WTC11 (cell line): ENCODE results near the gene CCDC60. TPM values are rescaled to one million over a fixed set of nuclear protein-coding genes. Genes with fewer than 3 reads are reported as not detected.

Source experiments
- ATAC-seq: fragments of 200-7000 bp; cut with Tn5 transposase; 2 replicates; pipeline ENCODE4 v1.10.0; 2021; ENCODE audit warnings: mild to moderate bottlenecking, moderate library complexity
- CTCF ChIA-PET: fragments of 300-600 bp; sonication (Branson Sonifier 250); formaldehyde crosslinking; loops from one replicate; lab custom pipeline; 2021; ENCODE audit warnings: antibody characterized with exemption; lab: Charles Lee
- POLR2A ChIA-PET: fragments of 350-600 bp; sonication (Branson Sonifier 250); formaldehyde crosslinking; loops from one replicate; lab custom pipeline; 2021; ENCODE audit warnings: antibody characterized with exemption; lab: Charles Lee
- DNase-seq: peaks from one replicate; pipeline ENCODE4 v3.0.0; 2021; ENCODE audit warnings: low spot score
- H3K27ac Mint-ChIP-seq: 2 replicates; pipeline ENCODE4 v1.8.0; 2021; ENCODE audit warnings: mixed read lengths
- H3K27me3 Mint-ChIP-seq: 2 replicates; pipeline ENCODE4 v1.8.0; 2021; ENCODE audit warnings: low read depth, mild to moderate bottlenecking, moderate library complexity, mixed read lengths
- H3K36me3 Mint-ChIP-seq: 2 replicates; pipeline ENCODE4 v1.8.0; 2021; ENCODE audit warnings: mixed read lengths
- H3K4me1 Mint-ChIP-seq: 2 replicates; pipeline ENCODE4 v1.8.0; 2022; ENCODE audit warnings: mixed read lengths
- H3K4me3 Mint-ChIP-seq: 2 replicates; pipeline ENCODE4 v1.8.0; 2021; ENCODE audit warnings: mild to moderate bottlenecking, moderate library complexity, mixed read lengths
- H3K9me3 Mint-ChIP-seq: 2 replicates; pipeline ENCODE4 v1.8.0; 2021; ENCODE audit warnings: mixed read lengths
- CREB1 ChIP-seq: sonication (generic); formaldehyde crosslinking; IDR thresholded peaks from 2 replicates; pipeline ENCODE4 v1.8.0; 2023; ENCODE audit warnings: mild to moderate bottlenecking, missing genetic modification reagents
- ELF4 ChIP-seq: sonication (generic); formaldehyde crosslinking; IDR thresholded peaks from 2 replicates; pipeline ENCODE4 v1.8.1; 2022; ENCODE audit warnings: low read depth, mild to moderate bottlenecking, moderate library complexity, missing genetic modification reagents
- ESRRA ChIP-seq: sonication (generic); formaldehyde crosslinking; IDR thresholded peaks from 2 replicates; pipeline ENCODE4 v1.8.1; 2022; ENCODE audit warnings: mild to moderate bottlenecking, missing genetic modification reagents, borderline replicate concordance
- FOXJ3 ChIP-seq: sonication (generic); formaldehyde crosslinking; IDR thresholded peaks from 2 replicates; pipeline ENCODE4 v1.9.0; 2021; ENCODE audit warnings: missing genetic modification reagents, mild to moderate bottlenecking, borderline replicate concordance
- FOXK1 ChIP-seq: sonication (generic); formaldehyde crosslinking; IDR thresholded peaks from 2 replicates; pipeline ENCODE4 v1.8.0; 2022; ENCODE audit warnings: mild to moderate bottlenecking, moderate library complexity, missing genetic modification reagents
- FOXP1 ChIP-seq: sonication (generic); formaldehyde crosslinking; IDR thresholded peaks from 2 replicates; pipeline ENCODE4 v1.8.0; 2022; ENCODE audit warnings: missing genetic modification reagents, mild to moderate bottlenecking, moderate library complexity, borderline replicate concordance
- GRHL2 ChIP-seq: fragments of 250-450 bp; sonication (Bioruptor Pico); IDR thresholded peaks from 2 replicates; pipeline ENCODE4 v1.8.0; 2022; ENCODE audit warnings: mild to moderate bottlenecking, moderate library complexity; ENCODE audit not compliant: insufficient replicate concordance, severe bottlenecking
- IRF1 ChIP-seq: sonication (generic); formaldehyde crosslinking; IDR thresholded peaks from 2 replicates; pipeline ENCODE4 v1.8.0; 2023; ENCODE audit warnings: missing genetic modification reagents
- KAT7 ChIP-seq: sonication (generic); formaldehyde crosslinking; IDR thresholded peaks from 2 replicates; pipeline ENCODE4 v1.8.1; 2023; ENCODE audit warnings: missing genetic modification reagents, mild to moderate bottlenecking, borderline replicate concordance
- RORB ChIP-seq: fragments of 250-450 bp; sonication (Bioruptor Pico); IDR thresholded peaks from 2 replicates; pipeline ENCODE4 v1.9.0; 2021; ENCODE audit warnings: mild to moderate bottlenecking
- SMAD3 ChIP-seq: sonication (generic); formaldehyde crosslinking; IDR thresholded peaks from 2 replicates; pipeline ENCODE4 v1.8.0; 2022; ENCODE audit warnings: missing genetic modification reagents, mild to moderate bottlenecking, borderline replicate concordance
- USF1 ChIP-seq: sonication (generic); formaldehyde crosslinking; IDR thresholded peaks from 2 replicates; pipeline ENCODE4 v1.8.0; 2022; ENCODE audit warnings: mild to moderate bottlenecking, missing genetic modification reagents
- ZNF138 ChIP-seq: sonication (generic); formaldehyde crosslinking; conservative IDR thresholded peaks from 2 replicates; pipeline ENCODE4 v1.8.1; 2022; ENCODE audit warnings: mild to moderate bottlenecking, moderate library complexity, missing genetic modification reagents
- ZSCAN18 ChIP-seq: fragments of 250-450 bp; sonication (Bioruptor Pico); IDR thresholded peaks from 2 replicates; pipeline ENCODE4 v2.1.2; 2022; ENCODE audit warnings: mild to moderate bottlenecking, moderate library complexity
- total RNA-seq: library from RNA; stranded (reverse); gene quantifications from 3 replicates; pipeline ENCODE4 v1.2.3, GENCODE V29; 2021
- TF ChIP-seq, protein P1 (sequence below): sonication (generic); formaldehyde crosslinking; IDR thresholded peaks from 2 replicates; pipeline ENCODE4 v1.8.1; 2022; ENCODE audit warnings: mild to moderate bottlenecking, missing genetic modification reagents, moderate library complexity, borderline replicate concordance
- TF ChIP-seq, protein P2 (sequence below): sonication (generic); formaldehyde crosslinking; IDR thresholded peaks from 2 replicates; pipeline ENCODE4 v1.8.1; 2022; ENCODE audit warnings: mild to moderate bottlenecking, moderate library complexity, missing genetic modification reagents
- TF ChIP-seq, protein P3 (sequence below): sonication (generic); formaldehyde crosslinking; IDR thresholded peaks from 2 replicates; pipeline ENCODE4 v1.8.1; 2022; ENCODE audit warnings: low read depth, mild to moderate bottlenecking, moderate library complexity, missing genetic modification reagents, borderline replicate concordance
- TF ChIP-seq, protein P4 (sequence below): sonication (generic); formaldehyde crosslinking; IDR thresholded peaks from 2 replicates; pipeline ENCODE4 v1.8.0; 2022; ENCODE audit warnings: missing genetic modification reagents

CCDC60 gene
- total RNA-seq, 1 experiment from 2014 or later, result 1.1 TPM

GRCh38 chr12:119570771-119571170, 236.2 kb downstream of the CCDC60 start (continued):
- no peak for TF ChIP-seq FOXK1 (CRISPR knock-in tag)
- TF ChIP-seq, protein P1, sequence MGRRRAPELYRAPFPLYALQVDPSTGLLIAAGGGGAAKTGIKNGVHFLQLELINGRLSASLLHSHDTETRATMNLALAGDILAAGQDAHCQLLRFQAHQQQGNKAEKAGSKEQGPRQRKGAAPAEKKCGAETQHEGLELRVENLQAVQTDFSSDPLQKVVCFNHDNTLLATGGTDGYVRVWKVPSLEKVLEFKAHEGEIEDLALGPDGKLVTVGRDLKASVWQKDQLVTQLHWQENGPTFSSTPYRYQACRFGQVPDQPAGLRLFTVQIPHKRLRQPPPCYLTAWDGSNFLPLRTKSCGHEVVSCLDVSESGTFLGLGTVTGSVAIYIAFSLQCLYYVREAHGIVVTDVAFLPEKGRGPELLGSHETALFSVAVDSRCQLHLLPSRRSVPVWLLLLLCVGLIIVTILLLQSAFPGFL (CRISPR knock-in tag), result no peak
- TF ChIP-seq, protein P2, sequence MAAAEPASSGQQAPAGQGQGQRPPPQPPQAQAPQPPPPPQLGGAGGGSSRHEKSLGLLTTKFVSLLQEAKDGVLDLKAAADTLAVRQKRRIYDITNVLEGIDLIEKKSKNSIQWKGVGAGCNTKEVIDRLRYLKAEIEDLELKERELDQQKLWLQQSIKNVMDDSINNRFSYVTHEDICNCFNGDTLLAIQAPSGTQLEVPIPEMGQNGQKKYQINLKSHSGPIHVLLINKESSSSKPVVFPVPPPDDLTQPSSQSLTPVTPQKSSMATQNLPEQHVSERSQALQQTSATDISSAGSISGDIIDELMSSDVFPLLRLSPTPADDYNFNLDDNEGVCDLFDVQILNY (CRISPR knock-in tag), result no peak
- TF ChIP-seq SMAD3 (CRISPR knock-in tag), result no peak

- ATAC-seq (no peak), DNase-seq (no peak)
- TF ChIP-seq ELF4 (CRISPR knock-in tag) (no peak), CREB1 (CRISPR knock-in tag) (no peak)
- Mint-ChIP-seq H3K4me1 (no peaks in the 10 kb centered on the region), H3K36me3 (no peaks in the 10 kb centered on the region), H3K4me3 (no peak overlapping the region), H3K27me3 (0 out of 2 replicates have a peak, but pooled peaks cover 4% of the 10 kb centered on the region), H3K27ac (no peak overlapping the region), H3K9me3 (peaks cover 4% of the 10 kb centered on the region; the same call in 1 of the 2 replicates)
- POLR2A ChIA-PET, result no interaction called here
- CTCF ChIA-PET, result no interaction called here
Observed at GRCh38 chr12:119573086-119573485, 238.6 kb downstream of the CCDC60 start.

DNA sequence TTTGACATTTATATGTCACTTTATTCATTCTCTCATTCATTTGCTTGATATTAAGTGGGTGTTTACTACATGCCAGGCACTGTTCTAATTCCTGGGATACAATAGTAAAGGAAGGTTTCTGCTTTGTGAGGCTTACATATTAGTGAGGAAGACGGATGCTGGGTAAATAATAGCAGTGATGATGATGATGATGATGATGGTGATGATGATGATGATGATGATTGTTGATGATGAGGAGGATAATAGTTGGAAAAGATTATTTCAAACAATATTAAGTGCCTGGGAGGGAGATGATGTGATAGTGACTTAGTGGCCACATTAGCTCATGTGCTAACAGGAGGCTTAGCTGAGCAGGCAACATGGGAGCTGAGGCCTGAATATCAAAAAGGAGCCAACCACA, 239.7 kb downstream of the CCDC60 start:
- Mint-ChIP-seq H3K27me3 (0 out of 2 replicates have a peak, but pooled peaks cover 4% of the 10 kb centered on the region), H3K4me3 (no peak overlapping the region), H3K27ac (no peak overlapping the region), H3K9me3 (peaks cover 4% of the 10 kb centered on the region; the same call in 1 of the 2 replicates), H3K36me3 (no peaks in the 10 kb centered on the region), H3K4me1 (no peaks in the 10 kb centered on the region)
- CTCF ChIA-PET, result interaction anchor here (2.4 kb wide), 1 partner anchor 69 kb away, joined by 12 read pairs; no protein-coding TSS in a partner anchor
- POLR2A ChIA-PET, result no interaction called here
- no peak for DNase-seq
- TF ChIP-seq, protein P3, sequence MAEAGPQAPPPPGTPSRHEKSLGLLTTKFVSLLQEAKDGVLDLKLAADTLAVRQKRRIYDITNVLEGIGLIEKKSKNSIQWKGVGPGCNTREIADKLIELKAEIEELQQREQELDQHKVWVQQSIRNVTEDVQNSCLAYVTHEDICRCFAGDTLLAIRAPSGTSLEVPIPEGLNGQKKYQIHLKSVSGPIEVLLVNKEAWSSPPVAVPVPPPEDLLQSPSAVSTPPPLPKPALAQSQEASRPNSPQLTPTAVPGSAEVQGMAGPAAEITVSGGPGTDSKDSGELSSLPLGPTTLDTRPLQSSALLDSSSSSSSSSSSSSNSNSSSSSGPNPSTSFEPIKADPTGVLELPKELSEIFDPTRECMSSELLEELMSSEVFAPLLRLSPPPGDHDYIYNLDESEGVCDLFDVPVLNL (CRISPR knock-in tag), result no peak
- TF ChIP-seq GRHL2, result no peak
- TF ChIP-seq ZNF138, result no peak
- no peak for TF ChIP-seq USF1 (CRISPR knock-in tag)
- no peak for TF ChIP-seq ESRRA
- no peak for TF ChIP-seq IRF1 (CRISPR knock-in tag)
- no peak for TF ChIP-seq ZSCAN18 (CRISPR knock-in tag)
- no peak for TF ChIP-seq FOXJ3 (CRISPR knock-in tag)
- TF ChIP-seq, protein P4, sequence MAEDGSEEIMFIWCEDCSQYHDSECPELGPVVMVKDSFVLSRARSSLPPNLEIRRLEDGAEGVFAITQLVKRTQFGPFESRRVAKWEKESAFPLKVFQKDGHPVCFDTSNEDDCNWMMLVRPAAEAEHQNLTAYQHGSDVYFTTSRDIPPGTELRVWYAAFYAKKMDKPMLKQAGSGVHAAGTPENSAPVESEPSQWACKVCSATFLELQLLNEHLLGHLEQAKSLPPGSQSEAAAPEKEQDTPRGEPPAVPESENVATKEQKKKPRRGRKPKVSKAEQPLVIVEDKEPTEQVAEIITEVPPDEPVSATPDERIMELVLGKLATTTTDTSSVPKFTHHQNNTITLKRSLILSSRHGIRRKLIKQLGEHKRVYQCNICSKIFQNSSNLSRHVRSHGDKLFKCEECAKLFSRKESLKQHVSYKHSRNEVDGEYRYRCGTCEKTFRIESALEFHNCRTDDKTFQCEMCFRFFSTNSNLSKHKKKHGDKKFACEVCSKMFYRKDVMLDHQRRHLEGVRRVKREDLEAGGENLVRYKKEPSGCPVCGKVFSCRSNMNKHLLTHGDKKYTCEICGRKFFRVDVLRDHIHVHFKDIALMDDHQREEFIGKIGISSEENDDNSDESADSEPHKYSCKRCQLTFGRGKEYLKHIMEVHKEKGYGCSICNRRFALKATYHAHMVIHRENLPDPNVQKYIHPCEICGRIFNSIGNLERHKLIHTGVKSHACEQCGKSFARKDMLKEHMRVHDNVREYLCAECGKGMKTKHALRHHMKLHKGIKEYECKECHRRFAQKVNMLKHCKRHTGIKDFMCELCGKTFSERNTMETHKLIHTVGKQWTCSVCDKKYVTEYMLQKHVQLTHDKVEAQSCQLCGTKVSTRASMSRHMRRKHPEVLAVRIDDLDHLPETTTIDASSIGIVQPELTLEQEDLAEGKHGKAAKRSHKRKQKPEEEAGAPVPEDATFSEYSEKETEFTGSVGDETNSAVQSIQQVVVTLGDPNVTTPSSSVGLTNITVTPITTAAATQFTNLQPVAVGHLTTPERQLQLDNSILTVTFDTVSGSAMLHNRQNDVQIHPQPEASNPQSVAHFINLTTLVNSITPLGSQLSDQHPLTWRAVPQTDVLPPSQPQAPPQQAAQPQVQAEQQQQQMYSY, result no peak
- no peak for TF ChIP-seq FOXP1 (CRISPR knock-in tag)
- TF ChIP-seq RORB (CRISPR knock-in tag), result no peak
- no peak for TF ChIP-seq CREB1 (CRISPR knock-in tag)
- TF ChIP-seq KAT7, result no peak
- no peak for ATAC-seq
